Left ventricle myocardium superior (tissue), 1 donor: ENCODE results near the gene KLHL22. TPM values are rescaled to one million over a fixed set of nuclear protein-coding genes. Genes with fewer than 3 reads are reported as not detected.

Source experiments
- ATAC-seq: fragments of 200-7000 bp; cut with Tn5 transposase; one replicate; pipeline ENCODE4 v1.9.1; 2020; ENCODE audit warnings: mild to moderate bottlenecking, moderate library complexity
- DNase-seq: peaks from one replicate; pipeline ENCODE4 v3.0.0-alpha.2; 2020
- intact Hi-C: fragments of 100-400 bp; cut with micrococcal nuclease; formaldehyde crosslinking; loops from one replicate; pipeline ENCODE4 v1.11.0; 2022
- total RNA-seq: library from RNA; stranded (reverse); fragmentation: NEBNext Ultra II Directional; extraction: Animal tissue kit (Norgen Biotek cat#: 25700); gene quantifications from one replicate; pipeline ENCODE4 v1.2.1, GENCODE V29; 2021
- donor health status: DM: no; HTN: yes; CAD: no; lungs with severe emphysema.

The KLHL22 gene
- total RNA-seq, 1 donor from 2014 or later, result 14.2 TPM

DNA sequence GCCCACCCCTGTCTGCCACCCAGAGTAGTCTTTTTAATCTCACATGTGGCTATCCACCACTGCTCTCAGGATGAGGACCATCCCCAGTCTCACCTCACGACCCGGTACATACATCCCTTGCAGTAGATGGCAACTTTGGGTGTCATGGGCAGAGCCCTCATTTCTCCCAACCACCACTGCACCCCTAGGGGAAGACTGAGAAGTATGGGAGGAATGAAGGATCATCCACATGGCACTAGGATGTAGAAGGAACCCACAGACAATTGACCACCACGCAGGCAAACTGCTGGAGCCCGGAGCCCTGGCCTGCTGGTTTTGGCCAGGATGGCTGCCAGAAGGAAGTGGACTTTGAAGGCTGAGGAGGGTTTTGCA is 56.1 kb downstream of the KLHL22 start:
- DNase-seq (no peak), ATAC-seq (no peak)
- intact Hi-C loops, result no loop called here

DNA sequence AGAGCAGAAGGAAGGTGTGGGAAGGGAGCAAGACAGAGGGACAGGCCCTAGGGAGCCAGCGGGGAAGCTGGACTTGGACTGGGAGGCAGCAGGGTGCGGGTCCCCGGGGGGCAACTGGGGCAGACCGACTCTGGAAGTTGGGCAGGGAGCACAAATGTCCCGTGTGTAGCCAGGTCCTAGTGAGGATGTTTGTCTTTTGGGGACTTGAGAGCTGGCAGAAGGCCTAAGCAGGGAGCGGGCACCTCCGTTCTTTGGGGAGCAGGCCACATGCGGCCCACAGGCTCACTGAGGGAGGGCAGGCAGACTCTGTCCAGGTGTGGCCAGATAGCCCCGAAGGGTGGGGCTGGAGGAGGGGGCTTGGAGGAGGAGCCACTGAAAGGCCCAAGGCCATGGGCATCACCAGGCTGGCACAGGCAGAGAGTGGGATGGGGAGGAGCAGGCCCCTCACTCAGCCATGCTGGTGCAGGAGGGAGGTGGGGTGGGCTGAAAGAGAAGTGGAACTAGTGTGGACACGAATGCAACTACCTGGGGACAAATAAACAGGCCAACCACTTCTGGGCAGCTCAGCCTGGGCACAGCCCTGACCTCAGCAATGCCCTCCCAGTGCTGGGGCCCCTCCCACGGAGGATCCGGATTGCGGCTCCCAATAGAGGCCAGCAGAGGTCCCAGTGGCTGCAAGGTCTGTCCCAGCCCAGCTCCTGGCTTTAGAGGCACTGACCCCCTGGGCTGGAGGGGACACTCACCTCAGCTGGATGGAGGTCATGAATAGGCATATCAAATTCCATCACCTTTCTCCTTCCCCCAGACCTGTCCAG is 56.7 kb downstream of the KLHL22 start:
- intact Hi-C loops, result no loop called here
- ATAC-seq (peak; percentile 29), DNase-seq (peak; percentile 40)

DNA sequence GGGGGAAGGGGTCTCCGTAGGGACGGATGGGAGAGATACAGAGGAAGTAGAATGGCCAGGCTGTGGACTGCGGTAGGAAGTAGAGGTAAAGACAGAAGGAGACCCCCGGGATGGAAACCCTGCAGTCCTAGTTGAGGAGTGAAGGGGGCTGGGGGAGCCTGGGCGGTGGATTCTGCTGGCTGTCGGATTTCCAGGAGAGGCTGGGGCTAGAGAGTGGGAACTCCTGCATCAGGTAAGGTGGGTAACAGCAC is 57.2 kb downstream of the KLHL22 start:
- intact Hi-C loops, result no loop called here
- ATAC-seq, result no peak
- DNase-seq, result no peak

DNA sequence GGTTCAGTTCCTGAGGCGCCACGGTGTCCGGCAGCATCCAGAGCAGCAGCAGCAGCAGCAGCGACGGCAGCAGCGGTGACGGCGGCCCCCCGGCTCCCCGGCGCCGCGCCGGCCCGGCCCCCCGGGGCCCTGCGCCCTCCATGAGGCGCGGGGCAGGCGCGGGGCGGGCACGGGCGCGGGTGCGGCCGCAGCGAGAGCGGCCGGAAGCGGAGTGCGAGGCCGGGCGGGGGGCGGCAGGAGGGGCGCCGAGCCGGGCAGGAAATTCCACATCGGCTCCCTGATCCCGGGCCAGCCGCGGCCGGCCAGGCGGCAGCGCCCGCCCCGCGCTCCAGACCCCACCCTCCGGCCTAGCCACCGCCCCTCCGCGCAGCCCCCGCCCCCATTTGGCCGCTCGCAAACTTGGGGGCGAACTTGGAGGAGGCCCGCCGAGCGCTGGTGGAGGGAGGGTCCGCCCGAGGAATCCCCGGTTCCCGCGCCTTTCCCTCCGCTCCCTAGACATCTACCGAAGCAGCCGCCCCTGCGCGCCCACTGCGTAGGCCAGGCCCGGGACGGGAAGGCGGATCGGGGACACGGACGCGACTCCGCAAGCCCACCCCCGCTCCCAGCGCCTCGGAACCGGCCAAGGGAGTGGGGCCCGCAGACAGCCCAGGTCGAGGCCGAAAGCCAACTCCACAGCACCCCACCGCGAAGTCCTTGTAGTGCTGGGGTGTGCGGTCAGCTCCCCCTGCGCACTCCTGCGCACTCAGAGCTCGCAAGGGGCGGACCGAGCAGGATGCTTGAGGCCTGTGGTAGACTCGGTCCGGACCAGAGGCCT is 57.8 kb downstream of the KLHL22 start, which contains the start of gene SCARF2:
SCARF2 (minus strand) TSS at position 213 of the 814 bp plus-strand sequence; CDS start at position 142, 71 bp downstream.
- intact Hi-C loops, result no loop called here
- DNase-seq (peak; percentile 80), ATAC-seq (peak; percentile 80)

DNA sequence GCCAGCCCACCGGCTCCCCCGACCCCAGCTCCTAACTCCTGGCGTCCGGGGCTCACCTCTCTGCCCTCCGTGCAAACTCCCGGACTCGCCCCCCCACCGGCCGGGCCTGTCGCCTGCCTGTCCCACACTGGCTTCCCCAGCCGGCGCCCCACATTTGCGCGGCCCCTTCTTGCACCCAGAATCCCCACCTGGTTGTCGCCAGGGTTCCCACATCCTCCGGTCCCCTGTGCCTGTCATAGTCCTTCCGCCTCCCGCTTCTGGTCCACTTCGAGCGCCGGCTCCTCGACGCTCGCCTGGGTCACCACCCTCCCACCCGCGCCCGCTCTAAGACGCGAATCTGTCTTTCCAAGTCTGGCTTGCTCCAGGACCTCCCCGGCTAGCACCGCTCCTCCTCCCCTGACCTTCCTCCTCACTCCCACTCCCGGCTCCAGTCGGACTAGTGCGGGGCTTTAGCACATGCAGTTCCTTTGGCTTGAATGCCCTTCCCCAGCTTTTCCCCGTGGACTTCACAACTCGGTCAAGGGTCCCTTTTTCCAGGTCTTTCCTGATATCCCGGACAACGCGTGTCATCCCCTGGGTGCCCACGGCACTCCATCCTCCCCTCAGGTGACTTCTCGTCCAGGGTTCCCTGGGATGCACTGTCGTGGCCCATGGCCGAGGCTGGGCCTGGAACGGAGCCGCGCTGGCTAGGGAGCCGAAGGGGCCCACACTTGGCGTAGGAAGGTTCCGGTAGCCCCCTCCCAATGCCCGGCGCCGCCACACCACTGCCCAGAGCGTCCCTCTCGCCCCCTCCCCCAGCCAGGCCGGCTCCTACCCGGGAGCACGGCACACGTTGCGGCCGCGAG is 58.6 kb downstream of the KLHL22 start:
- ATAC-seq (peak; percentile 11), DNase-seq (peak; percentile 49)
- intact Hi-C loops, result no loop called here

DNA sequence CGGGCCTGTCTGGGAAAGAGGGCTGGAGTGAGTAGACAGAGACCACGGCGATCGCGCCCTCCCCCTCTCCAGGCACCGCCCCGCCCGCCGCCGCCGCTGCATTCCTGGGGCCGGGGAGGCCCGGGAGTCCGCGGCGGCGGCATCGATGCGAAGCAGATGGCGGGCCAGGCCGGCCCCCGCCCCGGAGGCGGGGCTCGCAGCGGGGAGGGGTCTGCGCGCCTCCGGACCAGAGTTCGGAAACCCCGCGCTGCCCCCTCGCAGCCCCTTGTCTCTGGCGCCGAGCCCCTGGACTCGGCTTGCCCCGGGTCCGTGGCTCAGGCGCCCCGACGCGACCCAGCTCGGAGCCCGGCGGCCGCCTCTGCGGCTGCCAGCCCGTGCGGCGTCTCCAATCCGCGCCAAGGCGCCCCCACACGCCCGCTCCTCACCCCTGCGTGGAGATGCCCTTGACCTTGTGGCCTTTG is 59.3 kb downstream of the KLHL22 start:
- intact Hi-C loops, result no loop called here
- DNase-seq, result peak; percentile 67
- peak; percentile 47 for ATAC-seq

DNA sequence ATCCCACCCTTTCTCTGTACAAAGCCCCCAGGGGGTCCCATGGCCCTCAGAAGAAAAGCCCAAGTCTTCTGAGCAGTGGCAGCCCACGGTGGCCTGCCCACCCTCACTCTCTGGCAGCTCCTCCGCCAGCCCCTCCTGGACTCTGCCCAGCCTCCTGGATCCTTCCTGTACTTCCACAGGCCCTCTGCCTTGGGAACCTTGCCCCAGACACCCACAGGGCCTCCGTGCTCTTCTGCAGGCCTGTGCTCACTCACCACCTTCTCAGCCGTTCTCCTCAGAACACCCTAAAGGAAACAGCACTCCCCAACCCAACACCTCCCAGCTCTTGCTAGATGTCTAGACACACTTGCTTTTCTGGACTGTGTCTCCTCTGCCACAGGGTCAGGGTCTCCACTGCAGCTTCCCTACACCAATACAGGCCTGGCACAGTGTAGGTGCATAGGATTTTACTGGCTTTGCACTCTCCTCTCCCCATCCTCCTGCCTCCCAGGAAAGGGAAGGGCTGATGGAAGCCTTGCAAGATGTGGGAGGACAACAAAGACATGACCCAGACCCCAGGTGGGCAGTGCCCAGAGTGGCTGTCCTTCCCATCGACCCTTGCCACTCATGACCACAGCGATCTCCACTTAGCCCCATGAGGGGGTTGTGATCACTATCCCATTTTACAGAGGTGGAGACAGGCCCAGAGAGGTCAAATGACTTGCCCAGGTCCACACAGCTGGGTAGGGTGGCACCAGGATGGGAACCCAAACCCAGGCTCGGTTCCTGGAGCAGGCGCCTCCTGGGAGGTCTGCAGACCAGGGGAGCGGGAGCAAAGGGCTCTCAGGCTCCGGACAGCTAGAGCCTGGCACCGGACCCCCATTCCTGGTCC is 59.9 kb downstream of the KLHL22 start:
- no peak for ATAC-seq
- no peak for DNase-seq
- intact Hi-C loops, result no loop called here

DNA sequence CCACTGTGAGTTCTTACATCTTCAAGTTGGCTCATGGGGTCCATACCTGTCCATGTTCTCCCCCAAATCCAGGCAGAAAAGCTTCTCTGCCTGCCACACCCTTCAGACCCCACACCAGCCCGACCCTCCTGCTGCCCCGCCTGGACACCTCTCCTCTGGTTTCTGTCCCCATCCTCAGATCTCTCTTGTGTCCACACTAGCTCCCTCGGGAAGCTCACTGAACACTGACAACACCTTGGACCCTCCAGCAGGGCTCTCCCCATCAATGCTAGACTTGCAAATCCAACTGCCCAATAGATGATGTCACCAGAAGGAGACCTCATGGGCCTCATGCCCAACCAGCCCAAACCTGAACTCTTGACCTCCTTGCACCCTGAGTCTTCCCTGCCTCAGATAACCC is 60.8 kb downstream of the KLHL22 start:
- intact Hi-C loops, result no loop called here
- ATAC-seq, result no peak
- no peak for DNase-seq

DNA sequence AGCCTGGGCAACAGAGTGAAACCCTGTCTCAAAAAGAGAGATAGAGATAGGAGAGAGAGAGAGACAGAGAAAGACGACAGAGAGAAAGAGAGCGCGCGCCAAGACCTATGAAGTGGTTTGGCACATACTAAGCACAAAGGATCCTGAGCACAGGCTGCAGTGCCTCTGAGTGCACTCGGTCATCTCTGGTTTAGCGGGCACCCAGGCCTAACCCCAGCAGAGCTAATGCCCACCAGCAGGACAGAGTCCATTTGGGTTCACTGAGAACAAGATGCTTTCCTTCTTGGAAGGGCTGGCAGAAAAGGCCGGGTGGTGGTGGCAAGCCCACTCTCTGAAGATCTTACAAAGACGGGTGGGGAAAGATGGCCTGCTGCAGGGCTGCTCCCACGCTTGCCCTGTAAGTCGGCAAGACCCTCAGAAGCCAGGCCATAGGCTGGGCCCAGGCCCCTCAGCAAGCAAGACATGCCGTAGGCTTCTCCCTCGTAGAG is 61.3 kb downstream of the KLHL22 start:
- no peak for DNase-seq
- intact Hi-C loops, result no loop called here

DNA sequence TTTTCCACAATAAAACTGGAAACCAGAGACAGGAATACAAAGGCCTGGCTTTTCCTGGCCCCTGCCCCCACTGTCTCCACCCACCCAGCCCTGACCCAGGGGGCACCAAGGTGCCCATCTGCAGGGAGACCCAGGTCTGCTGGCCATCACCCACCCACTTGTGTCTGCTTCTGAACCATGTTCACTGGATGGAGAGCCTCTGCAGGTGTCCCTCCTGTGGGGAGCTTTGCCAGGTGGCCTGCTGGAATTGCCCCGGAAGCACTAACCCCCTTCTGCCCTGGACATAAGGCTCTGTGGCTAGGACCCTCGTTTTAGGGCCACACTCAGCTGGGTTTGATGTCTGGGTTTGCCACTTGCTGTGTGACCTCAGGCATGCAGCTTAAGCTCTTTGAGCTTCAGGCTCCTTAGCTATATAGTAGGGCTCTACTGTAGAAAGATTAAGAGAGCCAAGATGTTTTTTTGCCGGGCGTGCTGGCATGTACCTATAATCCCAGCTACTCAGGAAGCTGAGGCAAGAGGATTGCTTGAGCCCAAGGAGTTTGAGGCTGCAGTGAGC is 61.8 kb downstream of the KLHL22 start:
- intact Hi-C loops, result no loop called here
- DNase-seq (no peak), ATAC-seq (no peak)

More for the DNA sequence above, 61.3 kb downstream of the KLHL22 start:
- ATAC-seq, result no peak

DNA sequence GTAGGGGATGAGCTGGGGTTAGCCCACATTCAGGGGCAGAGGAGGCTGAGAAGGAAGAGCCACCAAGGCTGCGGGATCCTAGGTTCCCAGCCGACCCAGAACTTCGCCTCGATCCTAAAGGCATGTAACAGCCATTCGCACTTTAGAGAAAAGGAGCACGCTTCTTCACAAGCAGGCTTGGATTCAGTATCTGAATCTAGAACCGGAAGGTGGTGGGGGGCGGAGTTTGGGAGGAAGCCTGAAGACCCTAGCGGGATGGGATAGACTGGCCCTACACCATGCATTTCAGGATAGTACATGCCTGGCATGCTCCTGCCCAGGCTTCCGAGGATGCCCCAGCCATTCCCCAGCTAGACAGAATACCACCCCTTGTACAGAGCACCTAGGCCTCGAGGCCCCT is 62.4 kb downstream of the KLHL22 start:
- intact Hi-C loops, result no loop called here
- DNase-seq (no peak), ATAC-seq (no peak)

DNA sequence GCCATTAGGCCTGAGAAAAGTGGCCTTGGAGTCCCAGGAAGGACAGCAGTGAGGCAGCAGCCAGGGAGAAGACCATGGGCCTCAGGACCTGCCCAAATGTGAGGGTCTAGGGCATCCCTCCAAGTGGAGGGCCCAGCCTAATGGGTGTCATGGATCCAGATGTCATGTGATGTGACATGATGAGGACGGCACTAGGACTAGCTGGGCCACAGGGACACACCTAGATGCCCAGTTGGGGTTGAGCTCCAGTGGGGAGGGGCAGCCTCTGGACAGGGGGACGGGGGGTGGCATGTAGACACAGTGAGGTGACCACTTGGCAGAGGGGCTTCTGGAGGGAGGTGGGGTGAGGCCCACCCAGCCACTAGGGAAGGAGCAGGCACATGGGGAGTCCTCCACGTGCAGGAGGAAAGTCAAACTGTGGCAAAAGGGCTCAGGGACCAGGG is 63.3 kb downstream of the KLHL22 start:
- ATAC-seq (no peak), DNase-seq (no peak)
- intact Hi-C loops, result no loop called here

DNA sequence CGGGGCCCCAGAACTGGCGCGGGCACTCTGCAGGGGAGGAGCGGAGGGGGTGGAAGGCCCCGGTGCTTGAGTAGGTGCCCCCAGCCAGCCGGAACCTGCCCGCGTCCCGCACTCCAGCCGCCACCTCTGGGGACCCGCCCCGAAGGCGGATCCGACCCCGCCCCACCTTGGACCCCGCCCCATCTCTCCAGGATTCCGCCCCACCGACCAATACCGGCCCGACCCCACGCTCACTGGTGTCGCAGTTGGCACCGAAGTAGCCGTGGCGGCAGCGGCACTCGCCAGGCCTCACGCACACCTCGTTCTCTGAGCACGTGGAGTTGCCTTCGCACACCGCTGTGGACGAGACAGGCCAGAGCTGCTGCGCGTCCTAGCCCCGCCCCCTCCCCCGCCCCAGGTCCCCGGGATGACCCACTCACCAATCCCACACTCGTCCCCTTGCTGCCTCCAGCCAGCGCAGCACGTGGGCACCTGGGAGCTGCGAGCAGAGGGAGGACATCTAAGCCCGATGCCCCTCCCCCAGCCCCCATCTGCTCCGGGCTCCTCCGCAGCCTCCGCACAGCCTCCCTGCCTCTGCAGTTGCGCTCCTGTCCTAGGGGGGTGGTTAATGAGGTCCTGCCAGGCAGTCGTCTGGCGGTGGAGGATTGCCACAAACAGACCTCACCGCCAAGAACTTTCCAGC is 63.9 kb downstream of the KLHL22 start:
- intact Hi-C loops, result no loop called here
- DNase-seq, result no peak

DNA sequence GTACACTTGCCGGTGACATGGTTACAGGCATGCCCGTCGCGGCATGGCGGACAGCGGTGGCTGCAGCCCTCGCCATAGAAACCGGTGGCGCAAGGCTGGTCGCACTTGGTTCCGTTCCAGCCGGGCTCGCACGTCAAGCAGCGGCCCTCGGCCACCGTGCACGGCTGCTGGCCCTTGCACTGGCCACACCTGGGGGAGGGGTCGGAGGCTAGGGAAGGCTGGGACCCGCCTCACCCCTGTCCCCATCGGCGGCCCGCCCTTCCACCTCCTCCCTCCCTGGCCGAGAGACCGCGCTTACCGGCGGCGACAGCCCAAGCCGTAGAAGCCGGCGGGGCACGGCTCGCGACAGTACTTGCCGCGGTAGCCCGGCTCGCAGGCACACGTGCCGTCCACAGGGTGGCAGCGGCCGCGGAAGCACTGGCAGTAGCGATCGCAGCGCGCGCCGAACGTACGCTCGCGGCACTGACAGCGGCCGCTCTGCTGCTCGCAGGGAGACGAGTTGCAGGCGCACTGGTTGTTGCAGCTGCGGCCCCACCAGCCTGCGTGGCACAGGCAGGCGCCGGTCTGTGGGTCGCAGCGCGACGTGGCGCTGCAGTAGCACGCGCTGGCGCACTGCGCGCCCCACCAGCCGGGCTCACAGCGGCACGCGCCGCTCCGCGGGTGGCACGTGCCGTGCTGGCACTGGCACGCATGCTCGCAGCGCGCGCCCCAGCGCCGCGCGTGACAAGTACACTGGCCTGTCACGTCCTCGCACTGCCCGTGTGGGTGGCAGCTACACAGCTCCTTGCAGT is 64.7 kb downstream of the KLHL22 start:
- peak; percentile 63 for ATAC-seq
- peak; percentile 73 for DNase-seq
- intact Hi-C loops, result no loop called here

More for the DNA sequence above, 63.9 kb downstream of the KLHL22 start:
- no peak for ATAC-seq

DNA sequence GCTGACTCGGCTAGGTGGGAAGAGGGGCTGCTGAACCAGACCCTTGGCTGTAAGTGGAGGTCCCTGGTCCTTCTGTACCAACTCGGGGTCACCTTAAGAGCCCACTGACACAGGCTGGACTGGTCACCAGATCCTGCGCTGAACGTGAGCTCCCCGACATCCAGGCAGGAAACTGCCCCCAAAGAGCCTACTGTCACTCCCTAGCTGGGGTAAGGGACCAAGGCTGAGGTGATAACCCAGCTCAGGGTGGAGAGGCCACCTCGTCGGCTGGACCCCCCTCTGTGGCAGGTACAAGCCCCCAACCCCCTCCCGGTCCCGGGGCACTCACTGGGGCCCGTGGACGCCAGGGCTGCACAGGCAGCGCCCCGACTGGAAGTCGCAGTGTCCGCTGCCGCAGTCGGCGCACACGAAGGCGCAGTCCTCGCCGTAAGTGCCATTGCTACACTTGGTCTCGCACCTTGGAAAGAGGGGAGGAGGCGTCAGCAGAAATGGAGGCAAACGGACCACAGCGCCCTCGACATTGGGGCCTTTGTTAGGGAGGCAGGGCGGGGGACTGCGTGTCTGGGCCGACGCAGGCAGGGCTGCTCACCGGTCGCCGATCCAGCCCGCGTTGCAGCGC is 65.4 kb downstream of the KLHL22 start:
- DNase-seq, result no peak
- intact Hi-C loops, result no loop called here
- no peak for ATAC-seq

DNA sequence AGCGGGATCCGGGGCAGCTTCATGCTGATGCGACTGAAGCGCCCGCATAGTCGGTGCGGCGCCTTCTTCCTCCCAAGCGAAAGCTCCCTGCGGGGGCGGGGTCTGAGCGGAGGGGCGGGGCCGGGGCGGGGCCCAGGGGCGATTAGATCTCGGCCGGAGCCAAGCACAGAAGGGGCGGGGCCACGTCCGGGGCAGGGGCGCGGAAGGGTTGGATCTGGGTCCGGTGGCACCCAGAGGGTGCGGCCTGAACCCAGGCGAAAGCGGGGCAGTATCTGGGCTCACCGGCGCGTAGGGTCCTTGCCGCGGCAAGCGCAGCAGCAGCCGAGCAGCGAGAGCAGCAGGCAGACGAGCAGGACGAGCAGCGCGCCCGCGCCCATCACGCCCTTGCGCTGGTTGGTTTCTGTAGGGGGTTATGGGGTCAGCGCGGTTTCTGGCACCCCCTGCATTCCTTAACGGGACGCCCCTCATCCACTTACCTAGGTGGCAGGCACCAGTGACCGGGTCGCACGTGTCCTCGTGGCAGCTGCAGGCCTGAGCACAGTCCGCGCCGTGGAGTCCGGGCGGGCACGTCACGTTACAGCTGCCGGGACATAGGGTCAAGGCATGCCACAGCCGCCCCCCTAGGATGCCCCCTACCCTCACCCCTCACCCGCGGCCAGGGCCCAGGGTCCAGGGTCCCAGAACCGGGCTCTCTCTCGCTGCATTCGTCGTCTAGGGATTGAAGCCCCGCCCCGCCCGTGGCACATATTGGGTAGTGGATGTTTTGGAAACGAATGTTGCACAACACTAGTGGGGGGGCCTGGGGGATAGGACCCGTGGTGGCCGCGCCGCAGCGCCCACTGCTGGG is 66.1 kb downstream of the KLHL22 start:
- intact Hi-C loops, result no loop called here
- DNase-seq, result peak; percentile 76
- ATAC-seq, result peak; percentile 26
